Activated CD4-positive, alpha-beta T cell treated with anti-CD3 and anti-CD28 coated beads, Interleukin-2, amount 10 ng/mL, durations not matched to agents 24 days and 14 days (primary cell): ENCODE measurements around the gene KRT39. TPM values are rescaled to one million over a fixed set of nuclear protein-coding genes. Genes with fewer than 3 reads are reported as not detected.

Source experiments
- DNase-seq: peaks from one replicate; pipeline ENCODE4 v3.0.0; 2022
- H3K27ac Mint-ChIP-seq: one replicate; pipeline ENCODE4 v1.8.0; 2022; ENCODE audit warnings: mild to moderate bottlenecking, mixed read lengths
- H3K27me3 Mint-ChIP-seq: one replicate; pipeline ENCODE4 v1.8.0; 2022; ENCODE audit warnings: mixed read lengths
- H3K36me3 Mint-ChIP-seq: one replicate; pipeline ENCODE4 v1.8.0; 2022; ENCODE audit warnings: low read depth, mild to moderate bottlenecking, mixed read lengths
- H3K4me1 Mint-ChIP-seq: one replicate; pipeline ENCODE4 v1.8.0; 2021; ENCODE audit warnings: mixed read lengths
- H3K4me3 Mint-ChIP-seq: one replicate; pipeline ENCODE4 v1.8.0; 2022; ENCODE audit warnings: mild to moderate bottlenecking, moderate library complexity, mixed read lengths
- H3K9me3 Mint-ChIP-seq: one replicate; pipeline ENCODE4 v1.8.0; 2021; ENCODE audit warnings: mixed read lengths
- intact Hi-C: fragments of 100-400 bp; cut with micrococcal nuclease; formaldehyde crosslinking; loops from one replicate; pipeline ENCODE4 v1.15.1; 2023
- total RNA-seq: library from RNA; stranded (reverse); gene quantifications from 2 replicates; pipeline ENCODE4 v1.2.3, GENCODE V29; 2022

Gene KRT39
- total RNA-seq, 1 donor from 2014 or later = not detected

DNA sequence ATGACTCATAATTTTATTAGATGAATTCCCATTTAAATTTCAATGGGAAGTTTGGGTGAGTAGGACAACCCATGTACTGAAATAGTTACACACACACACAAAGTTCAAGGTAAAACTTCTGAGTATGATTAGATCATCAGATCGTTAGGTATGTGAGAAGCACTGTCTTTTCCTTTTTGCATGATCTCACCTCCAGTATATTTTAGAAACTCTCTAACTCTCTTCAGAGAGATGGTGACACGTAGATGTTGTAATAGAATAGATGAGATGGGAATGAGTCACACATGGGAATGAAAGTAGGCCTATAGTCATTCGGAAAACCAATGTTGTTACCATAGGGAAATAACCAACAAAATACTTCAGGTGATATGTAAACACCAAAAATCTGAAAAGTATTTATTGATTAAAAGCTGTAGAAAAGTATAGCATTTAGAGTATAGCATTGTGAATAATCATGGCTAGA, 51.5 kb downstream of the KRT39 start:
- Mint-ChIP-seq H3K4me1 (peaks cover 2% of the 10 kb centered on the region), H3K36me3 (no peaks in the 10 kb centered on the region), H3K9me3 (no peaks in the 10 kb centered on the region), H3K27ac (no peak overlapping the region), H3K27me3 (peaks cover 11% of the 10 kb centered on the region), H3K4me3 (no peak overlapping the region)
- intact Hi-C loops = no loop called here
- no peak for DNase-seq

DNA sequence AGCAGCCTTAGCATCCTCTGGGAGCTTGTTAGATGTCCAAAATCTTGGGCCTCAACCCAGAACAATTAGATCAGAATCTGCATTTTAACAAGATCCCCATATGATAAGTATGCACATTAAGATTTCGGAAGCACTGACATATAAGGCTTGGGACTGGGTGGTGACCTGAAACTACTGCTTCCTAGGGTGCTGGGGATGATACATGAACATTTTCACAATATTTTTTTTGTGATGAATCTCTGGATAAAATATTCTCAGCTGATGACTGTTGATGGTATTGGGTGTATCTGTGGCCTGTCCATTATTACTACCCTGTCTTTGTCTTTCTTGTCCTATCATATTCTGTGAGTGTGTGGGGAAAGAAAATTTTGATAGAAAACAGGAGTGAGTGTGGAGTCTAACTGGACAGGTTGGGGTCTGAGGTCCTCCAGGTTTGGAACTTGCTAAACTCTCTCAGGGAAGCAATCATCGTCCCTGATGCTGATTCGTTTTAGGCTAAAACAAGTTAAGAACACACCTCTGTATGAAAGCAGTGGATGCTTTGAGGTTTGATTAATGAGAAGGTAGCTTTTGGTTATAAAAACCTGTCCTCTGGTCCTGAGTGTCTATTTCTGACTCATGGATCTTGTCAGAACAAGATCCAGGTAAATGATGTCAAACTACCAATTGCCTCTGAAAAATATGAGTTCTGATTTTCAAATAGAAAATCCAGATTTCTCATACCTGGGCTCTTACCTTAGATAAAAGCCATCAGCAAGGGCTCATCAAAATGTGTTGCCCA, 52.5 kb downstream of the KRT39 start:
- no peaks in the 10 kb centered on the region for H3K36me3 Mint-ChIP-seq
- intact Hi-C loops = no loop called here
- H3K27me3 Mint-ChIP-seq = peaks cover 13% of the 10 kb centered on the region
- no peak overlapping the region for H3K4me3 Mint-ChIP-seq
- H3K9me3 Mint-ChIP-seq = no peaks in the 10 kb centered on the region
- H3K4me1 Mint-ChIP-seq = peaks cover 2% of the 10 kb centered on the region
- no peak for DNase-seq
- H3K27ac Mint-ChIP-seq = no peak overlapping the region

DNA sequence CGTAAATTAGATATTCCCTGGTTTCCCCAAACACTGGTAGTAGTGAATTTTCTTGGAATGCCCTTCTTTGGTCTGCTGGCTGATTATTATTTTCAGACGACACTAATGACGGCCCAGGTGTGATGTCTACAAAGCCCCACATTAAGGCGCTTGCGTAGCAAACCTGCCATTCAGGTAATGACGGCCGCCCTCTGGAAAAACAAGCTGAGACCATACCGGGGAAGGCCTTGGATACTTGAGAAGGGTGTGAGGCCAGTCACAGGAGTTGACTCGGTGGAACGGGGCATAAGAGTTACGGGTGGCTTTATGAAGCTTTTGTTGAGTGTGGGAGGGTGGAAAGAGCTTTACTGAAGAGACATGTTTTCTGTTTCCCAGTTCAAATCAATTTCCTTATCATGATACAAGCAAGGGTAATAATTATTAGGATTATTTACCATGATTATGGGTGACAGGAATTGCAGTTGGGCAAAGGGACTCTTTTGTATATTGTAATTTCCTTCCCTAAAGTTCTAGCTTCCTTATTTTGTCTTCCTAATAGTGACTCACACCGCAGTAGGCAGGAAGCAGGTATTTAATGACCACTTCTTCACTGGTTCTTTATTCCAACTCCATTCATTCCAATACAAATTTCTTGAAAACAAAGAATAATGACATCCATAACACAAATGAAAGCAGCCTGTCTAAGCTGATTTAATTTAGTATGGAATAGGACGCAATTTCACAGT, 54.1 kb downstream of the KRT39 start:
- no peak for DNase-seq
- Mint-ChIP-seq H3K27ac (no peak overlapping the region), H3K4me3 (no peak overlapping the region), H3K27me3 (peaks cover 21% of the 10 kb centered on the region), H3K9me3 (no peaks in the 10 kb centered on the region), H3K36me3 (no peaks in the 10 kb centered on the region), H3K4me1 (peaks cover 2% of the 10 kb centered on the region)
- intact Hi-C loops = no loop called here

DNA sequence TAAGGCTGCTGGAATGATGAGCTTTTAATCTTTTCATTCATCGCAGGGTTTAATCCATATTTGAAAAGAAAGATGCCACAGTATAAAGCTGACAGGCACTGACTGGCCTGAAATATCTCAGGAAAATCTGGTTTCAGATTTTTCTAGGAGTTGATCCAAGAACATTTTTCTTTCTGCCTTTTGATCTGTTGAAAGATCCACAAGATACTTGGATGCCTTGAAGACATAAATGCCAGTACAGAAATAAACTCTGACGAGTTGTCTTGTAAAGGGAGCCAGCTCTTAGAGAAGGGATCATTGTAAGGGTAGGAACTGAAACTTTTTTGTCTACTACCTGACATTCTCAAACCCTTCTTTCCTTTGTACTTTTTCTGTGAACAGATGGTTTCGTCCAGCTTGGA, 56.3 kb downstream of the KRT39 start:
- peaks cover 2% of the 10 kb centered on the region for H3K4me1 Mint-ChIP-seq
- no peak overlapping the region for H3K27ac Mint-ChIP-seq
- no peaks in the 10 kb centered on the region for H3K9me3 Mint-ChIP-seq
- intact Hi-C loops = no loop called here
- H3K27me3 Mint-ChIP-seq = peaks cover 23% of the 10 kb centered on the region
- H3K4me3 Mint-ChIP-seq = no peak overlapping the region
- H3K36me3 Mint-ChIP-seq = no peaks in the 10 kb centered on the region
- no peak for DNase-seq

DNA sequence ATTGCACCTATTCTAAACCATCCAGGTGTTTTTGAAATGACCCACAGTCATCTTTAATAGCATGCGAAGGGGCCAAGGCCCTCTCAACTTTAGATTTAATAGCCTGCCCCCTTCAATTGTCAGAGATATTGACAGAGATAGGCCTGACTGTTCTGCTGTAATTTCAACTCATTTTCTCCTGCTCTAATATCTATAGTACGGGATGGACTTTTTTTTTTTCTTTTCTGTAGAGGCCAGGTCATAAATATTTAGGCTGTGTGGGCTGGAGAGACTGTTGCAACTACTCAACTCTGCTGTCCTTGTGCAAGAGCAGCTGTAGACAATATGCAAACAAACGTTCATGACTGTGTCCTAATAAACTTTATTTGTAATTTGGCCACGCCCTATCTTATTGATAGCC, 57.0 kb downstream of the KRT39 start:
- Mint-ChIP-seq H3K36me3 (no peaks in the 10 kb centered on the region), H3K27me3 (peaks cover 23% of the 10 kb centered on the region), H3K4me1 (no peaks in the 10 kb centered on the region), H3K4me3 (no peak overlapping the region), H3K9me3 (no peaks in the 10 kb centered on the region), H3K27ac (no peak overlapping the region)
- no peak for DNase-seq
- intact Hi-C loops = loop anchor here (1.0 to 2.0 kb wide), 6 partner anchors 413 to 758 kb away; no protein-coding TSS in a partner anchor

DNA sequence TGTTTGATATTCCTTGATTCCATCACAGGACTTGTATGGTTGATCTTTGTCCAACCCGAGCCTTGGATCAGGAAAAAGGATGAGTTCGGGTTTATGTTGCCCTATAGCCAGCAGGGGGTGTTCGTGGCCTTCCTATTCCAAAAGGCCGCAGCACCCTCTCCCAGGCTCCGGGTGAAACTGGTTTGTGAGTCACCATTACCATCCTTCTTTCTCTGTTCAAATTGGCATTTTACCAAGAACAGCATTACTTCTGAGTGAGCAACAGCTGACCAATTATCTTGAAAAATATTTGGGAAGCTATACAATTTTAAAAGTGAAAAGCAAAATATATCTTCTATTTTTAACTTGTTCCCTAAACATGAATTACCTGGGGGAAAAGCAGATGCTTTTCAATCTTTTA, 57.4 kb downstream of the KRT39 start:
- no peaks in the 10 kb centered on the region for H3K9me3 Mint-ChIP-seq
- H3K27me3 Mint-ChIP-seq = peaks cover 27% of the 10 kb centered on the region
- H3K4me3 Mint-ChIP-seq = no peak overlapping the region
- no peaks in the 10 kb centered on the region for H3K36me3 Mint-ChIP-seq
- intact Hi-C loops = loop anchor here (1.0 to 2.0 kb wide), 6 partner anchors 413 to 758 kb away; no protein-coding TSS in a partner anchor
- no peak overlapping the region for H3K27ac Mint-ChIP-seq
- peak; percentile 85 for DNase-seq
- H3K4me1 Mint-ChIP-seq = no peaks in the 10 kb centered on the region

Other genes with a start within 250 kb of the KRT39 start
- not detected in 2 replicates for gene KRT25, start 211.6 kb downstream of the KRT39 start, total RNA-seq
- gene KRT26, start 194.7 kb downstream of the KRT39 start, total RNA-seq = not detected in 2 replicates
- not detected in 2 replicates for gene KRT27, start 184.4 kb downstream of the KRT39 start, total RNA-seq
- gene KRT28, start 167.0 kb downstream of the KRT39 start, total RNA-seq = not detected in 2 replicates
- 26.4 and 27.8 TPM in 2 replicates for gene KRT10, start 144.3 kb downstream of the KRT39 start, total RNA-seq
- not detected in 2 replicates for gene KRT12, start 99.7 kb downstream of the KRT39 start, total RNA-seq
- not detected in 2 replicates for gene KRT20, start 81.7 kb downstream of the KRT39 start, total RNA-seq
- gene KRT23, start 29.3 kb downstream of the KRT39 start, total RNA-seq = not detected in 2 replicates
- gene KRT40, start 17.4 kb upstream of the KRT39 start, total RNA-seq = not detected in 2 replicates
- not detected in 2 replicates for gene KRTAP3-3, start 27.2 kb upstream of the KRT39 start, total RNA-seq
- gene KRTAP3-2, start 33.0 kb upstream of the KRT39 start, total RNA-seq = not detected in 2 replicates
- gene KRTAP3-1, start 42.2 kb upstream of the KRT39 start, total RNA-seq = not detected in 2 replicates
- gene KRTAP1-5, start 60.3 kb upstream of the KRT39 start, total RNA-seq = not detected in 2 replicates
- gene KRTAP1-4, start 63.2 kb upstream of the KRT39 start, total RNA-seq = not detected in 2 replicates
- gene KRTAP1-3, start 67.9 kb upstream of the KRT39 start, total RNA-seq = not detected in 2 replicates
- gene KRTAP1-1, start 74.5 kb upstream of the KRT39 start, total RNA-seq = not detected in 2 replicates
- not detected in 2 replicates for gene KRTAP2-1, start 80.4 kb upstream of the KRT39 start, total RNA-seq
- not detected in 2 replicates for gene KRTAP2-2, start 88.3 kb upstream of the KRT39 start, total RNA-seq
- not detected in 2 replicates for gene KRTAP2-3, start 93.2 kb upstream of the KRT39 start, total RNA-seq
- gene KRTAP2-4, start 98.9 kb upstream of the KRT39 start, total RNA-seq = not detected in 2 replicates
- not detected in 2 replicates for gene KRTAP4-7, start 117.2 kb upstream of the KRT39 start, total RNA-seq
- gene KRTAP4-8, start 131.2 kb upstream of the KRT39 start, total RNA-seq = not detected in 2 replicates
- not detected in 2 replicates for gene KRTAP4-16, start 135.3 kb upstream of the KRT39 start, total RNA-seq
- not detected in 2 replicates for gene KRTAP4-9, start 138.4 kb upstream of the KRT39 start, total RNA-seq
- gene KRTAP4-11, start 151.4 kb upstream of the KRT39 start, total RNA-seq = not detected in 2 replicates
- not detected in 2 replicates for gene KRTAP4-12, start 157.2 kb upstream of the KRT39 start, total RNA-seq
- gene KRTAP4-6, start 173.6 kb upstream of the KRT39 start, total RNA-seq = not detected in 2 replicates
- not detected in 2 replicates for gene KRTAP4-5, start 182.9 kb upstream of the KRT39 start, total RNA-seq
- gene KRTAP4-4, start 193.8 kb upstream of the KRT39 start, total RNA-seq = not detected in 2 replicates
- not detected in 2 replicates for gene KRTAP4-3, start 201.3 kb upstream of the KRT39 start, total RNA-seq
- gene KRTAP4-2, start 211.3 kb upstream of the KRT39 start, total RNA-seq = not detected in 2 replicates
- gene KRTAP4-1, start 218.0 kb upstream of the KRT39 start, total RNA-seq = not detected in 2 replicates
- gene KRTAP9-1, start 222.9 kb upstream of the KRT39 start, total RNA-seq = not detected in 2 replicates